T-helper 17 cell (primary cell): ENCODE results near the gene LRCOL1. TPM values are rescaled to one million over a fixed set of nuclear protein-coding genes. Genes with fewer than 3 reads are reported as not detected.
"Not testable (repeated sequence)": the region's sequence is repeated elsewhere in the genome, so short reads cannot be mapped to it uniquely, and the experiment has no call there.

Source experiments
- ATAC-seq: fragments of 150-1000 bp; cut with Tn5 transposase; 2 replicates; pipeline ENCODE4 v1.10.0; 2021; ENCODE audit warnings: mild to moderate bottlenecking, moderate library complexity
- DNase-seq, 3 donors: peaks; one replicate each; pipeline versions ENCODE4 v3.0.0 to v3.0.0-alpha.2; 2020 to 2021
- H3K9me3 ChIP-seq: one replicate; pipeline ENCODE4 v1.7.0; 2013; ENCODE audit warnings: low read length, mild to moderate bottlenecking; ENCODE audit not compliant: control insufficient read depth, poor library complexity, severe bottlenecking
- H3K27ac Mint-ChIP-seq: one replicate; pipeline ENCODE4 v1.8.0; 2022; ENCODE audit warnings: mild to moderate bottlenecking, moderate library complexity, mixed read lengths
- H3K27me3 Mint-ChIP-seq: one replicate; pipeline ENCODE4 v1.8.0; 2022; ENCODE audit warnings: mixed read lengths
- H3K36me3 Mint-ChIP-seq: one replicate; pipeline ENCODE4 v1.8.0; 2022; ENCODE audit warnings: low read depth, mixed read lengths
- H3K4me1 Mint-ChIP-seq: one replicate; pipeline ENCODE4 v1.8.0; 2022; ENCODE audit warnings: mild to moderate bottlenecking, mixed read lengths
- H3K4me3 Mint-ChIP-seq: one replicate; pipeline ENCODE4 v1.8.0; 2022; ENCODE audit warnings: mild to moderate bottlenecking, moderate library complexity, mixed read lengths
- total RNA-seq, 4 donors: library from RNA in 2 of 4; stranded (reverse) in 2 of 4; gene quantifications; one replicate each; pipeline ENCODE4 v1.2.3 and lab custom pipeline; 2022 to 2026

LRCOL1 gene
- total RNA-seq, 2 donors from 2014 or later = not detected

- Mint-ChIP-seq H3K36me3 (peaks cover 8% of the 10 kb centered on the region), H3K4me1 (peaks cover 20% of the 10 kb centered on the region), H3K4me3 (no peak overlapping the region), H3K27me3 (peaks cover 68% of the 10 kb centered on the region), H3K27ac (no peak overlapping the region)
- ATAC-seq (no peak), DNase-seq (no peak)
- no peaks in the 10 kb centered on the region for H3K9me3 ChIP-seq
Measured at GRCh38 chr12:132606927-132607326, 3.5 kb downstream of the LRCOL1 start.

DNA sequence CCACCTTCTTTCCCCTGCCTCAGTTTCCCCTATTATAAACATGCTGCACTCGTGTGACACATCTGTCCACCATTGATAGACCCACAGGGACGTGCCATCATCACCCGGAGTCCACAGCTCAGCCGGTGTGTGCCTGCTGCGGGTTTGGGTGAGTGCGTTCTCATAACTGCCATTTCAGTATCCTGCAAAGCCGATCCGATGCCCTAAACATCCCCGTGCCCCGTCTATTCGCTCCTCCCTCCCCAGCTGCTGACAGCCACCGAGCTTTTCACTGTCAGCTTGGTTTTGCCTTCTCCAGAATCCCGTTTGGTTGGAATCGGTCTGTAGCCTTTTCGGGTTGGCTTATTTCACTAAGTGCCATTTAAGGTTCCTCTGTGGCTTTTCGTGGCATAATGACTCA lies 3.9 kb downstream of the LRCOL1 start:
- Mint-ChIP-seq H3K27ac (no peak overlapping the region), H3K36me3 (peaks cover 8% of the 10 kb centered on the region), H3K4me3 (no peak overlapping the region), H3K4me1 (peaks cover 22% of the 10 kb centered on the region), H3K27me3 (peaks cover 68% of the 10 kb centered on the region)
- no peak for ATAC-seq
- DNase-seq = no peak
- H3K9me3 ChIP-seq = no peaks in the 10 kb centered on the region

- no peak overlapping the region for H3K4me3 Mint-ChIP-seq
- DNase-seq = no peak
Measured at GRCh38 chr12:132605892-132606291, 4.5 kb downstream of the LRCOL1 start.

GRCh38 chr12:132604668-132605441 lies 5.5 kb downstream of the LRCOL1 start:
- Mint-ChIP-seq H3K27me3 (peaks cover 65% of the 10 kb centered on the region), H3K27ac (no peak overlapping the region), H3K4me1 (peaks cover 22% of the 10 kb centered on the region), H3K4me3 (no peak overlapping the region), H3K36me3 (peaks cover 8% of the 10 kb centered on the region)
- DNase-seq = no peak
- no peak for ATAC-seq
- H3K9me3 ChIP-seq = no peaks in the 10 kb centered on the region

More at GRCh38 chr12:132605892-132606291, 4.5 kb downstream of the LRCOL1 start:
- ATAC-seq = no peak
- Mint-ChIP-seq H3K27ac (no peak overlapping the region), H3K36me3 (peaks cover 8% of the 10 kb centered on the region), H3K4me1 (peaks cover 24% of the 10 kb centered on the region), H3K27me3 (peaks cover 65% of the 10 kb centered on the region)
- H3K9me3 ChIP-seq = no peaks in the 10 kb centered on the region

DNA sequence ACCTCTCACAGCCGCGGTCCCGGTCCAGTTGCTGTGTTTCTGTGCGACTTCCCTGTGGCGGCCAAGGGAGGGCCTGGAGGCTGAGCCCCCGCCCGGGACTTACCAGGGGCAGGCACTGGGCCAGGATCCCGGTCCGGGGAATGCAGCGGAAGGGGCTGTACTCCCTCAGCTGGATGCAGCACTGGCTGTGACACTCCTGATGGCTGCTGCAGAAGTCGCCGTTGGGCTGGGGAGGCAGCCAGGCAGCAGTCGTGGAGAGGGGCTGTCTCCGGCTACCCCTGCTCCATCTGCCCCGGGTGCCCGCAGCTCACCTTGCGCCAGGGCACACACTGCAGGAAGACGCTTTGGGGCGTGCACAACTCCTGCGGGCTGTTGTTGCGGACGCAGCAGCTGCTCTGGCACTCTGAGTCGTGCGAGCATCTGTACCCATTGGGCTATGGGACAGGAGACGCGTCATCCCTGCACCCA lies 6.2 kb downstream of the LRCOL1 start:
- H3K27me3 Mint-ChIP-seq = peaks cover 70% of the 10 kb centered on the region
- no peak overlapping the region for H3K4me3 Mint-ChIP-seq
- H3K9me3 ChIP-seq = no peaks in the 10 kb centered on the region
- H3K36me3 Mint-ChIP-seq = peaks cover 8% of the 10 kb centered on the region
- DNase-seq (no peak), ATAC-seq (no peak)
- H3K27ac Mint-ChIP-seq = no peak overlapping the region
- H3K4me1 Mint-ChIP-seq = peaks cover 22% of the 10 kb centered on the region

DNA sequence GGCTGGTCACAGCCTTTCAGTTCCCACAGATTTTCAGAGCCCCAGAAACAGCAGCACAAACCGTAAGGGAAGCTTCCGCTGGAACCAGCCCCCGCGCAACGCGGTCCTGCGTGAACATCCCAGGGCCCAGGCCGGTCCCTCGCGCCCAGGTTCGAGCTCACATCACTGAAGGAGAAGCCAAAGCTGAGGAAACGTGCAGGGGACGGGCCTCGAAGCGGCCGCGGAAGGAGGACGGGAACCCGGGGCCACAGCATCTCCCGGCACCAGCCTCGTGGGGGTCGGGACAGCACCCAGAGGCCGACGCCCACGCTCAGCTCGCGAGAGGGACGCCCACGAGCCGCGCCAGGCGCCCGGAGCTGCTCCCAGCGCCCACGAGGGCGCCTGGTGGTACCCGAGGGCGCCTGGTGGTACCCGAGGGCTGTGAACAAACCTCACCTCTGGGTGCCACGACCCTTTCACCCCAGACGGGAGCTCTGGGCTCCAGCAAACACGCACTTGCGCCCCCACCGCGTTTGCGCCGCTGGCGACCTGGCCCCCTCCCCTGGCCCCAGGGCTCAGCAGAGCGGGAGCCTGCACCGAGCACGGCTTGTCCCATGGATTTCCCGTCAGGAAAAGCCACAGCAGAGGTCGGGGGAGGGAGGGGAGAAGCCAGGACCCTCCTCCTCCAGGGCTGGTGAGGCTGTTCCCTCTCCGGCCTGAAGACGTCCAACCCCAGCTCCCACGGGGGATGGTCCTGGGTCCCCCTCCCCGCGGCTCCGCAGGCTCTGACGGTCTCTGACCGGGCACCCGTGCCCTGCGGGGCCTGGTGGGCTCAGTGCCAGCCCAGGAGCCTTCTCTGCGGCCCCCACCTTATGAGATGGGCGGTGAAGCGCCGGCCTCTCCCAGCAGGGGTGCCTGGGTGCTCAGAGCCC lies 6.9 kb downstream of the LRCOL1 start:
- Mint-ChIP-seq H3K4me3 (no peak overlapping the region), H3K36me3 (peaks cover 11% of the 10 kb centered on the region), H3K4me1 (peaks cover 26% of the 10 kb centered on the region), H3K27me3 (peaks cover 69% of the 10 kb centered on the region), H3K27ac (peak overlapping the region; percentile 70)
- DNase-seq = no peak
- ATAC-seq = no peak
- H3K9me3 ChIP-seq = no peaks in the 10 kb centered on the region

- Mint-ChIP-seq H3K36me3 (peaks cover 10% of the 10 kb centered on the region), H3K27me3 (peaks cover 65% of the 10 kb centered on the region), H3K4me3 (no peak overlapping the region)
Measured at GRCh38 chr12:132602572-132603239, 7.7 kb downstream of the LRCOL1 start.

GRCh38 chr12:132601171-132601883 lies 9.1 kb downstream of the LRCOL1 start:
- Mint-ChIP-seq H3K4me1 (peaks cover 27% of the 10 kb centered on the region), H3K4me3 (peak overlapping the region; percentile 79), H3K36me3 (peaks cover 13% of the 10 kb centered on the region), H3K27me3 (peaks cover 61% of the 10 kb centered on the region), H3K27ac (no peak overlapping the region)
- no peaks in the 10 kb centered on the region for H3K9me3 ChIP-seq
- no peak for DNase-seq
- ATAC-seq = no peak

More at GRCh38 chr12:132602572-132603239, 7.7 kb downstream of the LRCOL1 start:
- H3K9me3 ChIP-seq = no peaks in the 10 kb centered on the region
- no peak for ATAC-seq
- no peak for DNase-seq
- Mint-ChIP-seq H3K27ac (peak overlapping the region; percentile 70), H3K4me1 (peaks cover 23% of the 10 kb centered on the region)

DNA sequence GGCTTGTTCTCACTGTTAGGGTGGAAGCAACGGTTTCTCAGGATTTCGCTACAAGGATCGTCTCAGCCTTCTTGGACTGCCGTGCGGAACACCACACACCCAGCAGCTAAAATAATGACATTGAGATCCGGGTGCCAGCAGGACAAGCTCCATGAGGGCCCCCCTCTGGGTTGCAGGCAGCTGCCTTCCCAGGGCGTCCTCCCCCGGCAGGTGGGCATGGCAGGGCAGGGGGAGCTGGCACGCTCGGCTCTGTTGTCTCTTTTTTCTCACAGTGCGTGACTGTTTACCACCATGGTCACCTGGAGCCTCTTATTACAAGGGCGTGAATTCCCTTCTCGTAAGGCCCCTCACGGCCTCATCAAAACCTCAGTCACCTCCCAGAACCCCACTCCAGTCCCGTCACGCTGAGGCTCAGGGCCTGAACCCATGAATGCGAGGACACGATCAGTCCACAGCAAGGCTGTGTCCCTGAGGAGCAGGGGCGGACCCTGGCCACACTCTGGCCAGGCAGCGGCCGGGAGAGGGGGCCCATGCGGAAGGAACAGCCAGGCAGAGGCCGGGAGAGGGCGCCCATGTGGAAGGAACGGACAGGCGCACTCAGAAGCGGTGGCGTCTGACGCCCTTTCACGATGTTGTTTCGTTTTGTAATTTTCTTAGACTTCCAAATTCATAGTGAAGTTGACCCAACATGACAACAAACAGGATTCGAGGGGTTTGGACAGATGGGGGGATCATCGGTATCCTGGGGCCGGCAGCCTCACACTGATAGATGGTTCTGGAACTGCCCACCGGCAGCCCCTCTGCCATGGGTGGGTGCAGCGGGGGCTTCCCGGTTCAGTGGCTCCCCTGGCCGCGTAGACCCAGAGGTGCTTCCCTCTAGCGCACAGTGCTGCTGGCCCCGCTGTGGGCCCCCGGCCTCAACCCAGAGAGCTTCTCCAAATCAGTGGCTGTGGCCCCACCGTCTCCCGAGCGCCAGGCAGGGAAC lies 10.0 kb downstream of the LRCOL1 start:
- peaks cover 66% of the 10 kb centered on the region for H3K27me3 Mint-ChIP-seq
- ATAC-seq (peak; percentile 63), DNase-seq (no peak)
- no peaks in the 10 kb centered on the region for H3K9me3 ChIP-seq
- no peak overlapping the region for H3K27ac Mint-ChIP-seq
- H3K4me1 Mint-ChIP-seq = peaks cover 27% of the 10 kb centered on the region
- peak overlapping the region; percentile 79 for H3K4me3 Mint-ChIP-seq
- peaks cover 13% of the 10 kb centered on the region for H3K36me3 Mint-ChIP-seq

GRCh38 chr12:132599502-132599901 lies 10.9 kb downstream of the LRCOL1 start:
- ATAC-seq = not testable (repeated sequence)
- peak overlapping the region; percentile 73 for H3K4me3 Mint-ChIP-seq

DNA sequence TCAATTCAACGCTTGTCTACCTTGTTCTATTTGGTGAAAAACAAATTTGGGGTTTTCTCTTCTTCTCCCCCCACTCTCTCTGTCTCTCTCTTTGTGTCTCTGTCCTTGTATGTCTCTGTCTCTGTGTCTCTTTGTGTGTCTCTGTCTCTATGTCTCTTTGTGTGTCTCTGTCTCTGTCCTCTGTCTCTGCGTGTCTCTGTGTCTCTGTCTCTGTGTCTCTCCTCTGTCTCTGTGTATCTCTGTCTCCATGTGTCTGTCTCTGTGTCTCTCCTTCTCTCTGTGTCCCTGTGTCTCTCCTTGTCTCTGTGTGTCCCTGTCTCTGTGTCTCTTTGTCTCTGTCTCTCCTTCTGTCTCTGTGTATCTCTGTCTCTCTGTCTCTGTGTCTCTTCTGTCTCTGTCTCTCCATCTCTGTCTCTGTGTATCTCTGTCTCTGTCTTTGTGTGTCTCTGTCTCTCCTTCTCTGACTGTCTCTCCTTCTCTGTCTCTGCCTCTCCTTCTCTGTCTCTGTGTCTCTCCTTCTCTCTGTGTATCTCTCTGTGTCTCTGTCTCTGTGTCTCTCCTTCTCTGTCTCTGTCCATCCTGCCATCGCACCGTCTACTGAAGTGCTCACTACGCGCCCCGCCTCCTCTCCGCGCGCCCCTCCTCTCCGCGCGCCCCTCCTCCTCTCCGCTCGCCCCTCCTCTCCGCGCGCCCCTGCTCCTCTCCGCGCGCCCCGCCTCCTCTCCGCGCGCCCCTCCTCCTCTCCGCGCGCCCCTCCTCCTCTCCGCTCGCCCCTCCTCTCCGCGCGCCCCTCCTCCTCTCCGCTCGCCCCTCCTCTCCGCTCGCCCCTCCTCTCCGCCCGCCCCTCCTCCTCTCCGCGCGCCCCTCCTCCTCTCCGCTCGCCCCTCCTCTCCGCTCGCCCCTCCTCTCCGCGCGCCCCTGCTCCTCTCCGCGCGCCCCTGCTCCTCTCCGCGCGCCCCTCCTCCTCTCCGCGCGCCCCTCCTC lies 12.8 kb downstream of the LRCOL1 start:
- ATAC-seq = no peak
- Mint-ChIP-seq H3K4me1 (peaks cover 27% of the 10 kb centered on the region), H3K4me3 (peak overlapping the region; percentile 91), H3K36me3 (peaks cover 11% of the 10 kb centered on the region), H3K27ac (peak overlapping the region; percentile 85), H3K27me3 (peaks cover 60% of the 10 kb centered on the region)
- H3K9me3 ChIP-seq = no peaks in the 10 kb centered on the region
- DNase-seq = peak in 1 of 3 donors; percentile 33

More at GRCh38 chr12:132599502-132599901, 10.9 kb downstream of the LRCOL1 start:
- Mint-ChIP-seq H3K36me3 (peaks cover 13% of the 10 kb centered on the region), H3K4me1 (peaks cover 23% of the 10 kb centered on the region), H3K27me3 (peaks cover 59% of the 10 kb centered on the region)
- H3K9me3 ChIP-seq, H3K27ac Mint-ChIP-seq, DNase-seq: not testable (repeated sequence)
